ENCODE results near the gene IL27RA.

The IL27RA gene

GRCh38 chr19:14031719-14032480, at the start of gene IL27RA:
Gene IL27RA (plus strand): TSS chr19:14031762. CDS start chr19:14031873, 111 bp downstream.
- TF ChIP-seq MYC (IDR thresholded peaks at IDR 0.05; ENCODE audit: low read depth, low read length) = peak; percentile 22; the same call in 1 of the 2 replicates
- TF ChIP-seq POLR2A (IDR thresholded peaks at IDR 0.05; ENCODE audit: extremely low read depth, insufficient read length) = peak; percentile 58
- no peak for TF ChIP-seq MAX (IDR thresholded peaks at IDR 0.05; ENCODE audit: low read depth, low read length)
- peak; percentile 75 for TF ChIP-seq CTCF (IDR thresholded peaks at IDR 0.05; ENCODE audit: low read depth, low read length)
- peak within 1 kb of the TSS; percentile 69 for H3K4me3 ChIP-seq (ENCODE audit: low read depth, low read length)
- peak; percentile 86 for DNase-seq (ENCODE audit: low read depth)

GRCh38 chr19:13981988-13982501, 49.5 kb upstream of the IL27RA start:
- H3K4me3 ChIP-seq (ENCODE audit: low read depth, low read length) = no peak overlapping the region
- no peak for DNase-seq (ENCODE audit: low read depth)
- TF ChIP-seq POLR2A (IDR thresholded peaks at IDR 0.05; ENCODE audit: extremely low read depth, insufficient read length) = no peak
- TF ChIP-seq CTCF (IDR thresholded peaks at IDR 0.05; ENCODE audit: low read depth, low read length) = no peak
- TF ChIP-seq MYC (IDR thresholded peaks at IDR 0.05; ENCODE audit: low read depth, low read length) = no peak
- no peak for TF ChIP-seq MAX (IDR thresholded peaks at IDR 0.05; ENCODE audit: low read depth, low read length)

- no peak for DNase-seq (ENCODE audit: low read depth)
- TF ChIP-seq MYC (IDR thresholded peaks at IDR 0.05; ENCODE audit: low read depth, low read length) (no peak), POLR2A (IDR thresholded peaks at IDR 0.05; ENCODE audit: extremely low read depth, insufficient read length) (no peak), CTCF (IDR thresholded peaks at IDR 0.05; ENCODE audit: low read depth, low read length) (no peak), MAX (IDR thresholded peaks at IDR 0.05; ENCODE audit: low read depth, low read length) (no peak)
- H3K4me3 ChIP-seq (ENCODE audit: low read depth, low read length) = no peak overlapping the region
Observed at GRCh38 chr19:13982773-13983172, 48.8 kb upstream of the IL27RA start.

- no peak for DNase-seq (ENCODE audit: low read depth)
- no peak overlapping the region for H3K4me3 ChIP-seq (ENCODE audit: low read depth, low read length)
- TF ChIP-seq MYC (IDR thresholded peaks at IDR 0.05; ENCODE audit: low read depth, low read length) (no peak), MAX (IDR thresholded peaks at IDR 0.05; ENCODE audit: low read depth, low read length) (no peak), POLR2A (IDR thresholded peaks at IDR 0.05; ENCODE audit: extremely low read depth, insufficient read length) (no peak), CTCF (IDR thresholded peaks at IDR 0.05; ENCODE audit: low read depth, low read length) (no peak)
Observed at GRCh38 chr19:13983213-13983889, 48.2 kb upstream of the IL27RA start.

- TF ChIP-seq CTCF (IDR thresholded peaks at IDR 0.05; ENCODE audit: low read depth, low read length) = no peak
- TF ChIP-seq MYC (IDR thresholded peaks at IDR 0.05; ENCODE audit: low read depth, low read length) = no peak
- TF ChIP-seq POLR2A (IDR thresholded peaks at IDR 0.05; ENCODE audit: extremely low read depth, insufficient read length) = no peak
- no peak for TF ChIP-seq MAX (IDR thresholded peaks at IDR 0.05; ENCODE audit: low read depth, low read length)
- no peak for DNase-seq (ENCODE audit: low read depth)
Observed at GRCh38 chr19:13984186-13984585, 47.4 kb upstream of the IL27RA start.

More at GRCh38 chr19:13984186-13984585, 47.4 kb upstream of the IL27RA start:
- no peak overlapping the region for H3K4me3 ChIP-seq (ENCODE audit: low read depth, low read length)
